GM20431 (cell line): ENCODE data around the gene CACNB3.
"Not testable (repeated sequence)": the region's sequence is repeated elsewhere in the genome, so short reads cannot be mapped to it uniquely, and the experiment has no call there.

Experiments used
- in situ Hi-C: fragments of 300-500 bp; cut with MseI, MboI; formaldehyde crosslinking; loops from one replicate; pipeline ENCODE4 v1.15.0; 2020; ENCODE audit warnings: low sequenced_read_pairs; ENCODE audit not compliant: unreplicated experiment

CACNB3 gene

DNA sequence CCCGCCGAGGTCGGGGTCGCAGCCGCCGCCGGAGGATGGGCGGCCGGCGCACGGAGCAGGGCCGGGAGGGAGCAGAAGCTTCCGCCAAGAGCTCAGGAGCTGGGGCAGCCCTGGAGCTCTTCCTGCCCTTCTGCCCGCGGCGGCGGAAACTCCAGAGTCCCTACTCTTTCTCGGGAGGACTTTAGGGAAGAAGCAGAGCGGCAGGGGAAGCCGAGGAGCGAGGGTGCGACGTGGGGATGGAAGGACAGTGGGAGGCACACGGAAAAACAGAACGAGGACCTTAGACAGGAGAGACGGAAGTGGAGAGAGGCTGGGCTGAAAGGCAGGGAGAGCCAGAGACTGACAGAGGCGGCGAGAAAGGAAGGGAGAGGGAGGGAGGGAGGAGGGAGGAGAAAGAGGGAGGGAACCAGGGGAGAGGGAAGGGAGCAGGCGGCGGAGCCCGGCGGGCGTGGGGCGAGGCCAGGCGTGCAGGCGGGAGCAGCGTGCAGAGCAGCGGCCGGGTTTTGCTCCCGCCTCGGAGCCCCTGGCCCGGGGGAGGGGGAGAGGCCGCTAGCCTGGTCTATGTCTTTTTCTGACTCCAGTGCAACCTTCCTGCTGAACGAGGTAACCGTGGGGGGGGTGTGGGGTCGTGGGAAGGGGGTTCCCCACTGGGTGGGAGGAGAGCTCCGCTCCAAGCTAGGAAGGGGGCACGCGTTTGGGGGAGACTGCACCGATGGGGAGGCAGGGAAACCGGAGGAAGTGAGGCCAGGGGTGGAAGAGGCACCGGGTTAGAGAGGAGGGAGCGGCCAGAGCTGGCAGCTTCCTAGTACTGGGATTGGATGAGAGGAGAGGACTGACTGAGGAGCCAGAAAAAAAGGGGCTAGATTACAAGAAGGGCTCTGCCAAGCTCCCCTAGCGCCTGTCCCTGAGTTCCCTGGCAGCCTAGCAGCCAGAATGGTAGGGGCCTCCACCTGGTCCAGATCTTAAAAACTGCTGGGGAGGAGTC is 2.9 kb upstream of the CACNB3 start:
- in situ Hi-C loops, result no loop called here

DNA sequence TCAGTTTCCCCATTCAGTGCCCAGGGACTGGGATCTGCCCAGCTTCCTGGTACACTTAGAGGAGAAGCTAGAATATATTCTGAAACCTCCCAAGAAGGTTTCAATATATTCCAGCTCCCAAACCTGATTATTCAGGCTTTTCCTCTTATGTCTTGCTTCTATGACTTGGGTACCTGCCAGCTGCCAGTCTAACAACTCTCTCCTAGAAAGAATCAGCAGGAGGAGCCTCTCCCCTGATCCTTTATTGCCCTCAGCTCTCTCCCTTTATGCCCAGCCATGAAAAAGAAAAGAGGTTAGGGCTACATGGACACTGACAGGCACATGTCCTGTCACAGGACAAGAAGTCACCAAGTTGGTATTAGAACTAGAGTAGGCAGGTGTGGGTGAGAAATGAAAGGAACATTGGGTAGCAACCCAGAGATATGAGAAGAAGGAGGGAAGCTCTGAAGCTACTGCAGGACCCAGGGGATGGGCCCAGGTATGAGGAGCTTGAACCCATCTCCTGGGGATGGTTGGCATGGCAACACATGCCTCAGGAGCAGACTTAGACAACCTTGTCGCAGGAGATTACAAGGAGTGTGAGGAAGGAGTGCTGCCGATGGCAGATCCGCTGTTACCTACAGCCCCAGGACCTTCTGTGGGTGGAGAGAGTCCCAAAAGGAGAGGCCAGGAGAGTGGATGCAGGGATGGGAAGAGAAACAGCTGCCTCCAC is 2.0 kb upstream of the CACNB3 start:
- in situ Hi-C loops, result no loop called here

DNA sequence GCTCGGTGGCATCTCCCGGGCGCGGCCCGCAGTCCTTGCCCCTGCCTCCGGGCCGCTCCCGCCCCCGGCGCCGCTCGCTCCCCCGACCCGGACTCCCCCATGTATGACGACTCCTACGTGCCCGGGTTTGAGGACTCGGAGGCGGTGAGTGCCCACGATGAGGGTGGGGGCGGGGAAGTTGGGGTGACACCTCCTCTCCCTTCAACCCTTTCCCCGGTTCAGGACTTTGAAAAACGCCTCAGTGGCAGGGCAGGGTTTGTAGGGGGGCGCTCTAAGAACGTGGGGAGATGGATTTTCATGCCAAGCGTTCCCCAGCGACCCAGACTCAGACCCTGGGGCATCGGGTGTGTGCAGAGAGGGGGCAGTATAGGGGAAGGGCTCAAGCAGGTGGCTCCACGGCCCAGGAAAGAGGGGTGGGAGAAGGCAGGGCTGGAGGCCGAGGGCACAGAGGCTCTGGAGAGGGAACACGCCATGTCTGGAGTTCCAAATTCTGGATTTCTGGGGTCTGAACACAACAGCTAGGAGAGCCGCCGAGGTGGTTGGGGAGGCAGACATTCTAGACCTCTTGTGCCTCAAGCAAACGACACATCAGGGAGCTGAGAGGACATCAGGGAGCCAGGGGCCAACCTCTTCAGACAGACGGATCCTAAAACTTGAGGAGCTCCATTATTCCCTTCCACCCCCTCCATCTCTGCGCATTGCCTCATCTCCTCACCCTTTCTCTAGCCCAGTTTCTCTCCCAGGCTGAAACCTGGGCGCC is 715 bp downstream of the CACNB3 start:
- in situ Hi-C loops, result no loop called here

DNA sequence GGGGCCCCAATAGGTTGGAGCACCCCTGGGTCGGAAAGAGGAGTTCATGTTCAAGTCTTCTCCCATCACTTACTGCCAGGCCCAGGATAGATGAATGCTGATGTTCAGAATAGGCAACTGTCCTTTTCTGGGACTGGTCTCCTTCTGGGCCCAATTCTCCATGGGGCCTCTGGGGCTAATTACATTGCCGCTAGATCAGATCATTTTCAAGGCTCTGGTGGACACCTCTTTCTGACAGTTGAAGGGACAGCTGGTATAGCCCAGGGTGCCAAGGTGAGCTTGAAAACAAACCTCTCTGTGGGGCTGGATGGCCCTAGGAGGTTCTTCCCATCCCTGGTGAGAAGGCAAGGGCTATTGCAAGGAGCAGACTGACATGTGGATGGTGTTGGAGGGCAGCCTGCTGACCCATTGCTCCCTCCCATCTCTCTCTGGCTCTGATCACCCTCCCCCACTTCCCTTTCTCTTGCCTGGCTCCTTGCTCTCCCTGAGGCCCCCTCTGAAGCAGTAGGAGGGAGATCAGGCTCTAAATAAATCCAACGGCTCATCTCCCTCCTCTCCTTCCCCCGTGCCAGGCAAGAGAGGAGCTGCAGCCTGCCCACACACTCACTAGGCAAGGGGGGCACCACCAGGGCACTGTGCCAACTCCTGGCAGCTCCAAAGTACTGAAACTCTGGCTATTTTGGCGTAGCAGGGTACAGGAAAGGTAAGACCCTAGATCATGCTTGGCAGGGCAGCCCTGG is 1.9 kb downstream of the CACNB3 start:
- in situ Hi-C loops, result no loop called here

DNA sequence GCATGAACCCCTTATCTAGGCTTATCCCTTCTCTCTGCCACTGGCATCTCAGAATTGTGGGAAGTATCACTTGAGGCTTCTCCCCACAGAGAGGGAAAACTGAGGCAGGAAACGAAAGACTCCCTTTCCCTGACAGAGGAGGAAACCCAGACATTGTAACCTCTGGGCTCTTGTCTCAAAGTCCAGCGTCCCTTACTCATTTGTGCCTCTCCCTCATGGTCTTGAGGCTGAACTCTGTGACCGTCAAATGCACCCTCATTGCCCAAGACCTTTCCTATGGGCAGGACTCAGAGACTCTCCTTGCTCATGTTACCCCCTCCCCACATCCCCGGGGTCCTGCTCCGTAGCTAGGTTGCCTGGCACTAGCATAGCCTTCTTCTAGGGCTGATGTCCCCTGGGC is 3.8 kb downstream of the CACNB3 start:
- in situ Hi-C loops, result no loop called here

DNA sequence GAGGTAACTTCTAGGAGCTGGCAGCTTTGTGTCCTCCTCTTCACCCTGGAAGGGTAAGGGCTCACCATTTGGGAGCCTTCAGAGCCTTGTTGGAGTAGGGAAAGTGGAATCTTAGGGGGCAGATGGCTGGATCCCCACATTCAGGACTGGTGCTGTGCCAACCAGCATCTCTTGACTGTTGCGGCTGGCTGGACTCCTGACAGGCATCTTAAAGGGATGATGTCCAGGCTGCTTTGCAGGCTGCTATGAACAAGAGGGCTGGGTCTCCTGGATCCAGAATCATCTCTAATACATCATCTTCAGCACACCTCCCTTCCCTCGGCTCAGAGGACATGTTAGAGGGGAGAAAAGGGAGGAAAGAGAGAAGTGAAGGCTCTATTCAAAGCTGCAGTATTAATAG is 4.4 kb downstream of the CACNB3 start:
- in situ Hi-C loops, result no loop called here

DNA sequence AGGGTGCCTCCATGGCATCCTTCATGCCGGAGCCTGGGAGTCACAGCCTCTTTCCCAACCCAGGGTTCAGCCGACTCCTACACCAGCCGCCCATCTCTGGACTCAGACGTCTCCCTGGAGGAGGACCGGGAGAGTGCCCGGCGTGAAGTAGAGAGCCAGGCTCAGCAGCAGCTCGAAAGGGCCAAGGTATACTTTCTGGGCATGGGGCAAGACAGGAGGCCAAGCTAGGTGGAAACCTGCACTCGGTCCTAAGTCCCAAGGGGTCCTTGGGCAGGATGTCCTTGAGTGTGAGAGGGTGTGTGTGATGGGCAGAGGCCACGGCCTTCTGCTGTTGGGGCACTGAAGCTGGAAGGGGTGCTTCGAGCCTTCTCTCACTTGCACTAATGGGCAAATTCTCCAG is 5.0 kb downstream of the CACNB3 start:
- in situ Hi-C loops, result no loop called here

DNA sequence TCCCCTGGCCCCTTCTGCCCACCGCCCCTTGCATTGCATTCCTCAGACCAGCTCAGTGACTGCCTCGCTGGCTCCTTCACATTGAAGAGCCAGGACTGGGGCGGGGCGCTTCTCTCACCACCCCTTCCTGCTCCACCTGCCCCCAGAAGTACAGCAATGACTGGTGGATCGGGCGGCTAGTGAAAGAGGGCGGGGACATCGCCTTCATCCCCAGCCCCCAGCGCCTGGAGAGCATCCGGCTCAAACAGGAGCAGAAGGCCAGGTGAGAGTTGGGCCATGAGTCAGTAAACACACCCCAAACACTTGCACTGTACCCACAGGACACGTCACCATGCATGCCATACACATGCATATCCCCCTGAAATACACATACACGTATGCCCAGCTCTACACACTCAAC is 5.8 kb downstream of the CACNB3 start:
- in situ Hi-C loops, result no loop called here

DNA sequence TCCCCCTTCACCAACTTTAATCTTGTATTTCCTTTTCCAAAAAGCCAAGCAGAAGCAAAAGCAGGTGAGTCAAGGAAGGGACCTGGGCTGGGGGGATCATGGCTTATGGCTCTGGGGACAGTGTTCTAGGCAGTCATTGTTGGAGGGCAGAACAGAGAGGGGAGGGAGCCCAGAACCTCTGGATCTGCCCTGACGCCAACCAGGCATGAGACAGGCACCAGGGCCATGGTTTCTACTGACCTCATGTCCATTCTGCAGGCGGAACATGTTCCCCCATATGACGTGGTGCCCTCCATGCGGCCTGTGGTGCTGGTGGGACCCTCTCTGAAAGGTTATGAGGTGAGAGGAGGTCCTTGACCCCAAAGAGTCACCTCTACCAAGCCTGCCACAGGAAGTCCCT is 6.6 kb downstream of the CACNB3 start:
- in situ Hi-C loops, result no loop called here

DNA sequence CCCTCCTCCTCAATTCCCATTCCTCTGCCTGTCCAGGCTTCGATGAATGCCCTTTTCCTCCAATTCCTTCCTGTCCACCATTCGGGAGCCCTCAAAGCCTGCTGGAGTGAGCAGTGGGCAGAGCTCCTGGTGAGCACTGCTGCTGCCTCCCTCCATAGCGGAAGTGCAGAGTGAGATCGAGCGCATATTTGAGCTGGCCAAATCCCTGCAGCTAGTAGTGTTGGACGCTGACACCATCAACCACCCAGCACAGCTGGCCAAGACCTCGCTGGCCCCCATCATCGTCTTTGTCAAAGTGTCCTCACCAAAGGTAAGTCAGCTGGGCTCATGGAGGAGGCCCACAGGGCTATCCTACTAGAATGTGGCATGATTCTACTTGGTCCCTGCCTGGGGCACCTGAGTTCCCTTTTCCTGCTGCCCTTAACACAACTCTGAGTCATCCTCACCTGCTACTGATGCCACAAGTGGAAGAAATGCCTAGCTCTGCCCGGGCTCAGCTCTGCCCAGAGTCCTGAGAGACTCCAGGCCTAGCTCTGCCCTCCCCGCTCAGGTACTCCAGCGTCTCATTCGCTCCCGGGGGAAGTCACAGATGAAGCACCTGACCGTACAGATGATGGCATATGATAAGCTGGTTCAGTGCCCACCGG is 8.0 kb downstream of the CACNB3 start:
- in situ Hi-C loops, result no loop called here

DNA sequence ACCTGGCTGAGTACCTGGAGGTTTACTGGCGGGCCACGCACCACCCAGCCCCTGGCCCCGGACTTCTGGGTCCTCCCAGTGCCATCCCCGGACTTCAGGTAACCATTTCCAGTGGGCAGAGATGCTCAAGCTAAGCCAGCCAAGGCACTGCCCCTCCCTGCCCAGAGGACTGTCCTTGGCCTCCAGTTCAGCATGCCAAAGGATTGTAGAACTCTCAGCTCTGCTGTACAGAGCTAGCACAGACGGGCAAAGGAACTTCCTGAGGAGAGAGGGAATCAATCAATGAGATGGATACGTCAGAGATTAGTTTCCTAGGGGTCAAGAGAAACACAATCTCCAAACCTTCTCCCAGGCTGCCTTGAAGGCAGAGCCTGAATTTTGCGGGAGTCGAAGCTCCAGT is 8.7 kb downstream of the CACNB3 start:
- in situ Hi-C loops, result no loop called here

DNA sequence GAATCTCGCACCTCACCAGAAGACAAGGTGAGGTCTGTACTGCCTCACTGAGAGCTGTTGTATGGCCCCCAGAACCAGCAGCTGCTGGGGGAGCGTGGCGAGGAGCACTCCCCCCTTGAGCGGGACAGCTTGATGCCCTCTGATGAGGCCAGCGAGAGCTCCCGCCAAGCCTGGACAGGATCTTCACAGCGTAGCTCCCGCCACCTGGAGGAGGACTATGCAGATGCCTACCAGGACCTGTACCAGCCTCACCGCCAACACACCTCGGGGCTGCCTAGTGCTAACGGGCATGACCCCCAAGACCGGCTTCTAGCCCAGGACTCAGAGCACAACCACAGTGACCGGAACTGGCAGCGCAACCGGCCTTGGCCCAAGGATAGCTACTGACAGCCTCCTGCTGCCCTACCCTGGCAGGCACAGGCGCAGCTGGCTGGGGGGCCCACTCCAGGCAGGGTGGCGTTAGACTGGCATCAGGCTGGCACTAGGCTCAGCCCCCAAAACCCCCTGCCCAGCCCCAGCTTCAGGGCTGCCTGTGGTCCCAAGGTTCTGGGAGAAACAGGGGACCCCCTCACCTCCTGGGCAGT is 9.3 kb downstream of the CACNB3 start:
- in situ Hi-C loops, result no loop called here

DNA sequence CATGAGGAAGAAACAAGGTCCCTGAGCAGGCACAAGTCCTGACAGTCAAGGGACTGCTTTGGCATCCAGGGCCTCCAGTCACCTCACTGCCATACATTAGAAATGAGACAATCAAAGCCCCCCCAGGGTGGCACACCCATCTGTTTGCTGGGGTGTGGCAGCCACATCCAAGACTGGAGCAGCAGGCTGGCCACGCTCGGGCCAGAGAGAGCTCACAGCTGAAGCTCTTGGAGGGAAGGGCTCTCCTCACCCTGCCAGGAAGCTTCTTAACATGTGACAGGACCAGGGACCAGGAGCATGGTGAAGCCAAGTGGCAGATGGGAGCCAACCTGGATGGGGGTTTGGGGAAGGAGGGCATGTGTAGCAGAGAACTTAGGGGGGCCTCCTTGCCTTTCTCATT is 10.0 kb downstream of the CACNB3 start:
- in situ Hi-C loops, result no loop called here

DNA sequence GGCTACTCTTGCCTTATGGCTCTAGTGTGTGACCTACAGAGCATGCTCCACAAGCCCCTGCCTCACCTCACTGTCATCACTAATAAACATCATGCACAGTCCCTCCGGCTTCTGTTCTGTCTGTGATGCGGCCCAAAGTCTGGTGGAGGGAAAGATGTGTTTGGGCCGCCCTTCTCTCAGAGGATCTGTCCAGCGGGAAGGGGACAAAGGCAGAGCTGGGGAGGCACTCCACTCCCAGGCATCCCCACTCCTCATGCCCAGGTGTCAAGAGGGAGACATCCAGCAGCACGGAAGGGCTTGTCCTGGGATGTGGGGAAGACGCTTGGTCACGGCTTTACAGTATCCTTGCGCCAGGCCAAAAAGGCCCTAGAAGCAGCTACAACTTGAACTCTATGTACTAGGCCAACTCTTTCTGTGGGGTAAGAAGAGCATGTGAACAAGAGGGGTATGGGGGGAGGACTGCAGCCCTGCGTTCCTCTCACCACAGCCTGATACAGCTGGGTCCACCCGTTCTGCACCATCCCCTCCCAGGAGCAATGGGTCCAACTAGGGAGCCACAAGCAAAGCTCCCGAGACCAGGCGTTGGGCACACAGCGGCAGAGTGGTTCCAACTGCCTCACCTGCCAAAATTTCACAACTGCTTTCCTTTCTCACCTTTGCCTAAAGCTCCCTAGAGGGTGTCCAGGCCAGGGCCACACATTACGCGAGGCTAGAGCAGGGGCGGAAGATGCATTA is 10.7 kb downstream of the CACNB3 start:
- in situ Hi-C loops, result no loop called here

DNA sequence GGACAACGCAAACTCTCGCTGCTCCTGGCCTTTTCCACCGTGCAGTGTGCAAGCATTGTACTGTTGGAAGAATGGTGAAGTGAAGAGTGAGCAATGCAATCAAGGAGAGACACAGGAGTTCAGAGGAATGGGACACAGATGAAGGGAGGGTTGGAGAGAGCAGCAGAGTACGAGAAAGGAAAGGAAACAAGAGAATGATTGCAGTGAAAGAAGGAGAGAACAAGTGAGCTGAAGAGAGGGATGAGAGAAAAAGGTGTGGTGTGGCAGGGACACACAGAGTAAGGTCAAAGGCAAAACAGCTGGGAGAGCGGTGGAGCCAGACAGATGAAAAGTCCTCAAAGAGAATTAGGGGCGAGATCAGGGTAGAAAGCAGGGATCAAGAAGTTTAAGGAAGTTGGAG is 13.0 kb downstream of the CACNB3 start:
- in situ Hi-C loops, result no loop called here

DNA sequence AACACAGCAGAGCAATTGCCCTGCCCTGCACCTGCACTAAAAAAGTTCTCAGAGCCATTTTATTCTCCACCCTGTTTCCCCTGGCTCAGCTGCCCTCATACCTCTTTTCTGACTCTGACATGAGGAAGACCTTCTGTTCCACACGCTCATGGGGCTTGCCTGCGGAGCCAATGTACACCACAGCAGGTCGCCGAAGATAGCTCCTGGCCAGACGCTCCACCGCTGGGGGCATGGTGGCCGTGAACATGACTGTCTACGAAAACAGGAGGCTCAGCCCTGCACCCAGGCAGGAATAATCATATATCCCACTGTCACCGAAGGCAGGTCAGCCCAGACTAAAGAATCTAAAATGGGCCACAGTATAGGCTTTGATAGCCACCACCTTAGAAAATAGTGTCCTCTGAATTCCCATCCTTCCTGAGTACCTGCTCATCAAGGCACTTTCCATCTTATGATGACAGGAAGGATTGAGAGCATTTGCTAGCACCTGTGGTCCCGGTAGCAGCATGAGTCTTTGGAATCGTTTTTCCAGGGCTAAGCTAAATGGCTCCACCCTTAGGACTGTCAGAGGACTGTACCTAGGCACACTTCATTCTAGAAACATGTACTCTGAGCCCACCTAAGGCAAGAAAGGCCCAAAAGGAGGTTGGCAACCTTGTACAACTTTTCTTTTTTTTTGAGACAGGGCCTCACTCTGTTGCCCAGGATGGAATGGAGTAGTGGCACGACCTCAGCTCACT is 14.2 kb downstream of the CACNB3 start:
- in situ Hi-C loops, result no loop called here

DNA sequence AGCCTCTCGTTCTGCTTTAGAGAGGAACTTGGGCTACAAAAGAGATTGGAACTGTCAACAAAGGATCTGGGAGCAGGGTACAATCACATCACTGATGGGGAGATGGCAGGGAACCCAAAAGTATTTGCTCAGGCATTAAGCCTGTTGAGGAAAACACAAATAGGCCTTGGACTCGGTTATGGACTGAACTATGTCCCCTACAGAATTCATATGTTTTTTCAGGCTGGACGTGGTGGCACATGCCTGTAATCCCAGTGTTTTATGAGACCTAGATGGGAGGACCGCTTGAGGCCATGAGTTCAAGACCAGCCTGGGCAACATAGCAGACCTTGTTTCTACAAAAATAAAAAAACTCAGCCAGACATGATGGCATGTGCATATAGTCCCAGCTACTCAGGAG is 19.8 kb downstream of the CACNB3 start:
- in situ Hi-C loops, result no loop called here

DNA sequence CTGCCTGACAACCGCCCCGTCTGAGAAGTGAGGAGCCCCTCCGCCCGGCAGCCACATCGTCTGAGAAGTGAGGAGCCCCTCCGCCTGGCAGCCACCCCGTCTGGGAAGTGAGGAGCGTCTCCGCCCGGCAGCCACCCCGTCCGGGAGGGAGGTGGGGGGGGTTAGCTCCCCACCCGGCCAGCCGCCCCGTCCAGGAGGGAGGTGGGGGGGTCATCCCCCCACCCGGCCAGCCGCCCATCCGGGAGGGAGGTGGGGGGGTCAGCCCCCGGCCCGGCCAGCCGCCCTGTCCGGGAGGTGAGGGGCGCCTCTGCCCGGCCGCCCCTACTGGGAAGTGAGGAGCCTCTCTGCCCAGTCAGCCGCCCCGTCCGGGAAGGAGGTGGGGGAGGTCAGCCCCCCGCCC is 23.7 kb downstream of the CACNB3 start:
- in situ Hi-C loops, result not testable (repeated sequence)
